ENCODE results near the gene MYL12A.
A peak's percentile ranks its signal among the peaks of the same experiment; 100 is the strongest.

The MYL12A gene

DNA sequence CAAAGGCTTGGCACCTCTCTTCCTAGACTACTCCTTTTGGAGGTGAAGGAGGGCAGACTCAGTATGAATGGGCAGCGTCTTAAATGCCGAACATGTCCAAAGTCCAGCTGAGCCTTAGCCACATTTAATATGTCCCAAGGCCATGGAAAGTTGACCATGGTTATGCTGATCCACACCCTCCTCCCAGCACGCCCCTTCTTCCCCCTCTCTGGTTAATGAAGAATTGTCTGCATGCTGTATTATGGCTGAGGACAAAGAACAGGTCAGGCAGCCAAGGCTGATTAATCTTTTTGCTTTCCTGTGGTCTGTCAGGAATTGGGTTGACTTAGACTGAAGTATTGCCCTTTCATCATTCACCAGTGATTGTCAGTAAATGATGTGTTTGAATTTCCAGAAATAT is 22.0 kb upstream of the MYL12A start:
- no peak for DNase-seq

GRCh38 chr18:3226048-3226447 is 21.6 kb upstream of the MYL12A start:
- DNase-seq, result no peak

DNA sequence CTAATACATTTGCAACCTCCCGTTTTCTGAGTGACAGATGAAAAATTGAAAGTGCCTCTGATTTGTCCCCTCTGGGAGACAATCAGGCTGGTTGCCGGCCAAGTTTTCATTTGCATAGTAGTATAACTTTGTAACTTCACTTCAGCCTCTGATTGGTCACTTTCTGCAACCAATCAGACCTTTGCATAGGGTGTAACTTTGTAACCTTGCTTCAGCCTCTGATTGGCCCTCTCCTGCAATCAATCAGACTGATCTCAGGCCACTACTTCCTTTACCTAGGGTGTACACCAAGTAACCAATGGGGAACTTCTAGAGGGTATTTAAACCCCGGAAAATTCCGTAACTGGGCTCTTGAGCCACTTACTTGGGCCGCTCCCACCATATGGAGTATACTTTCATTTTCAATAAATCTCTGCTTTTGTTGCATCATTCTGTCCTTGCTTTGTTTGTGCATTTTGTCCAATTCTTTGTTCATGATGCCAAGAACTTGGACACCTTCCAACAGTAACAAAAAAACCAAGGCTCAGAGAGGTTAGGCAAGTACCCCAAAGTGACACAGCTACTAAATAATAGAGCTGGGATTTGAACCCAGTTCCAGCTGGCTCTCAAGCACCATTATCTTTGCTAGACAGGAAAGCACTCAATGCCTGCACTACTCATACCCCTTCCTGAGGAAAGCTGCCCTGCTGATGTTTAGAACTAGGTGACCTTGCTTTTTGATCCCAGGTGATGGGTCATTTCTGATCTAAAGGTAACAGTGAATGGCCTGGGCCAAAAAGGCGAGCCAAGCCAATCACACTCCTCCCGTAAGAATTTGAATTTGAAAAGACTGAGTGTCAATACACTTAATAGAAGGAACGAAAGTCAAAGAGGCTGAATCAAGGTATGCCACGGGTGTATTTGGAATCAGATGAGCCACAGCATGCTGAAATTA is 16.9 kb upstream of the MYL12A start:
- no peak for DNase-seq

GRCh38 chr18:3233004-3233403 is 14.6 kb upstream of the MYL12A start:
- no peak for DNase-seq

- DNase-seq, result no peak
Measured at GRCh38 chr18:3233433-3234168, 14.0 kb upstream of the MYL12A start.

GRCh38 chr18:3234457-3234856 is 13.1 kb upstream of the MYL12A start:
- DNase-seq, result no peak

DNA sequence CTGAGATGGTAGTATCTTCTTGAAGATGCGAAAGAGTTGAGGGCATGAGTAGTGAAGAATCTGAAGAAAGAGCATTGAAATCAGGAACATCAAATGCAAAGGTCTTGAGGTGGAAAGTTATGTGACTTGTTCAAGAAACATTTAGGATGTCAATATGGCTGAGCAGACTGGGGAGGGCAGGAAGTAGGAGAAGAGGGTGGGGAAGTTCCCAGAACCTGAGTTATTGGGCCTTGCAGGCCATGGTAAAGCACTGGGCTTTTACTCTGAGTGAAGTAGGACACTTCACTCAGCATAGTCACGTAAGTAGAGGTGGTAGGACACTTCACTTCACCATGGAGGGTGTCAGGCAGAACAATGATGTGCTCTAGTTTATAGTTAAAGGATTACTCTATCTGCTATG is 11.8 kb upstream of the MYL12A start:
- DNase-seq, result no peak

GRCh38 chr18:3236470-3236869 is 11.1 kb upstream of the MYL12A start:
- no peak for DNase-seq

GRCh38 chr18:3238742-3239141 is 8.9 kb upstream of the MYL12A start:
- DNase-seq, result no peak

DNA sequence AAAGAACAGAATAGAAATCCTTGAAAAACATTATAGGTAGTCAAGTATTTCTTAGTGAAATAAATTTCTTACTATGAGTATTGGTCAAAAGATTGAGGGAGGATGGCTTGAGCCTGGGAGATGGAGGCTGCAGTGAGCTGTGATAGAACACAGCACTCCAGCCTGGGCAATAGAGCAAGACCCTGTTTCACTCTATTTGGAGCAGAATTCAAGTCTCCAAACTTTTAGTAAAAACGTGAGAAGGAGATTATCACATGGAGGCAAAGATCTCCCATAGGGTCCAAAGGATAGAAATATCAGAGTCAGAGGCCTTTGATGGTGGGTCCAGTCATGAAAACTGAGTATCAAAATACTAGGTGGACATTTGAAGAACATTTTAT is 2.4 kb upstream of the MYL12A start:
- no peak for DNase-seq

GRCh38 chr18:3245853-3246634 is 1.6 kb upstream of the MYL12A start:
- peak; percentile 71 to 75 for DNase-seq

- DNase-seq, result peak in 1 of 2 donors; percentile 16
Measured at GRCh38 chr18:3246635-3247239, 864 bp upstream of the MYL12A start.

DNA sequence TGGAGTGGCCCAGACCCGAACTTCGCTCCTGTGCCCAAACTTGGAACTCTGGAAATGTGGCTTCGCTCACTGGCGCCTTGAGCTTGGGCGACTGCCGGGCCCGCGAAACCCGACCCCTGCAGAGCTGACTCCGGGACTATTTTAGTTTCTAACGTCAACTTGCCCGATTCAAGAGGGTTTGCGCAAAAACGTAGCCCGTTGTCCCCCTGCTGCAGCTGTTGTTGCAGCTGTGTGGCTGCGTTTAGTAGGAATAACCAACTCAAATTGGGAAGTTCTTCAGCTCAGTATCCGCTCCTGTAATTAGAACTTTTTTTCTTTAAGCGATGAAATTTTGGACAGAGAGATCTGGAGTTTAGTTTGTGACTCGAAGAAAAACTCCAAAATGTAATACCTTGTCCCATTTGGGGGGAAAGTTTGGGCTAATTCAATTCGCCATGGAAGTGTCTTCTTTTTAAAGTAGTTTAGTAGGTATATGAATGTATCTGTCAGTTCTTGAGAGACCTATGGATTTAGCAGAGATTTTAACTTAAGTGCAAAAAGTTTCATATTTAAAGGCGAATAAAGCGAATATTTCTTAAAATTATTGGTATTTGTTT is 559 bp downstream of the MYL12A start:
- DNase-seq, result no peak

GRCh38 chr18:3248658-3249359 is 1.2 kb downstream of the MYL12A start:
- DNase-seq, result no peak

DNA sequence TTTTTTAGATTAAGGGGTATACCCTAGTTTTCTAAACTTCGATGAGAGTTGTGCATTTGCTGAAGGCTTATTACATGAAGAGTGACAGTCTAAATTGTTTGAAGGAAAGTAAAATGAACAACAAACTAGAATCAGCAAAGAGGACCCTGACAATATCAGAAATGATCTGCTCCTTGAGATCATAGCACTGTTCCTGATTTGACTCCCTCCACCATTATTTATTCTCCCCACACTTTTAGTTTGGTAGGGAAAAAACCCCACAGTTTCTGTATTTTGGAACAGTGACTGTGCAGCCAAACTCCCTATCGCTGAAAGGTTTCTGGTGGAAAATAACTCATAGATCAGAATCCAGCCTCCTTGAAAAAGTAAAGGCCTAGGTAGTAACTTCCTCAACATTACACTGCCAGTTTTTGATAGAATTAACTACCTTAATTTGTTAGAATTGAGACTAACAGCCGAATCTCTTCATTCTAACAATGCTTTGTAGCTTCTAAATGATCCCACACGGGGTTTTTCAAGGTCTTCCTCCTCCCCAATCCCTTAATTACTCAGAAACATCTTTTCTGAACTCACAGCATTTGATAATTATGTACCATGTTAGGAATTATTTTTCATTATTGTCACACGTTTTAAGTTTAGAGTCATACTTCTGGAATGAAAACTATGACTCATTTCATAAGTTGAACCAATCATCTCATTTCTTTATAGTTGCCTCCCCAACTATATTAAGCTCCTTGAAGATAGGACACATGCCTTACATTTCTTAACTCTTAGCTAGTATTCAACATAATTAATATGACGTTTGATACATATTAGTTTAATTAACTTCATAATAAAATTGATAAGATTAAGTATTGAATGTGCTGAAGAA is 2.9 kb downstream of the MYL12A start:
- DNase-seq, result no peak

GRCh38 chr18:3251249-3251962 is 3.8 kb downstream of the MYL12A start:
- no peak for DNase-seq

- no peak for DNase-seq
Measured at GRCh38 chr18:3251963-3252277, 4.3 kb downstream of the MYL12A start.

- DNase-seq, result no peak
Measured at GRCh38 chr18:3252843-3253242, 5.2 kb downstream of the MYL12A start.

- DNase-seq, result no peak
Measured at GRCh38 chr18:3254725-3255124, 7.1 kb downstream of the MYL12A start.

GRCh38 chr18:3255611-3256165 is 8.1 kb downstream of the MYL12A start:
- DNase-seq, result no peak
